ENCODE data around the gene DNAJA3.

DNA sequence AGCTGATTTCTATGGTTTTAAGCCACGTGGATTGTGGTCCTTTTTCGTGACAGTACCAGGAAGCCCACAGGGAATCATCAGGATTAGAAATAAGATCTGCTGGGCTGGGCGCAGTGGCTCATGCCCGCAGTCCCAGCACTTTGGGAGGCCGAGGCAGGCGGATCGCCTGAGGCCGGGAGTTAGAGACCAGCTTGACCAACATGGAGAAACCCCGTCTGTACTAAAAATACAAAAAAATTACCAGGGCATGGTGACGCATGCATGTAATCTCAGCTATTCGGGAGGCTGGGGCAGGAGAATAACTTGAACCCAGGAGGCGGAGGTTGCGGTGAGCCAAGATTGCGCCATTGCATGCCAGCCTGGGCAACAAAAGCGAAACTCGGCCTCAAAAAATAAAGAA, 42.2 kb downstream of the DNAJA3 start:
- TF ChIP-seq, protein P1, sequence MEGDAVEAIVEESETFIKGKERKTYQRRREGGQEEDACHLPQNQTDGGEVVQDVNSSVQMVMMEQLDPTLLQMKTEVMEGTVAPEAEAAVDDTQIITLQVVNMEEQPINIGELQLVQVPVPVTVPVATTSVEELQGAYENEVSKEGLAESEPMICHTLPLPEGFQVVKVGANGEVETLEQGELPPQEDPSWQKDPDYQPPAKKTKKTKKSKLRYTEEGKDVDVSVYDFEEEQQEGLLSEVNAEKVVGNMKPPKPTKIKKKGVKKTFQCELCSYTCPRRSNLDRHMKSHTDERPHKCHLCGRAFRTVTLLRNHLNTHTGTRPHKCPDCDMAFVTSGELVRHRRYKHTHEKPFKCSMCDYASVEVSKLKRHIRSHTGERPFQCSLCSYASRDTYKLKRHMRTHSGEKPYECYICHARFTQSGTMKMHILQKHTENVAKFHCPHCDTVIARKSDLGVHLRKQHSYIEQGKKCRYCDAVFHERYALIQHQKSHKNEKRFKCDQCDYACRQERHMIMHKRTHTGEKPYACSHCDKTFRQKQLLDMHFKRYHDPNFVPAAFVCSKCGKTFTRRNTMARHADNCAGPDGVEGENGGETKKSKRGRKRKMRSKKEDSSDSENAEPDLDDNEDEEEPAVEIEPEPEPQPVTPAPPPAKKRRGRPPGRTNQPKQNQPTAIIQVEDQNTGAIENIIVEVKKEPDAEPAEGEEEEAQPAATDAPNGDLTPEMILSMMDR (conservative IDR thresholded peaks at IDR 0.05): no peak
- TF ChIP-seq EZH2 (IDR thresholded peaks at IDR 0.05; ENCODE audit: low read depth): no peak
